H9 (cell line): ENCODE measurements around the gene ADARB2. TPM values are rescaled to one million over a fixed set of nuclear protein-coding genes. Genes with fewer than 3 reads are reported as not detected.

Source experiments
- DNase-seq: peaks from one replicate; pipeline ENCODE4 v3.0.0-alpha.2; 2017
- H2AFZ ChIP-seq: one replicate; pipeline ENCODE4 v1.6.1; 2013; ENCODE audit warnings: mild to moderate bottlenecking, low read length, control low read depth, moderate library complexity
- H2AK5ac ChIP-seq: 2 replicates; pipeline ENCODE4 v1.6.1; 2013; ENCODE audit warnings: low read length, control low read depth, mixed read lengths; ENCODE audit not compliant: insufficient read length
- H2BK120ac ChIP-seq: one replicate; pipeline ENCODE4 v1.6.1; 2013; ENCODE audit warnings: low read depth, mild to moderate bottlenecking, low read length, control low read depth, inconsistent platforms; ENCODE audit not compliant: poor library complexity, severe bottlenecking
- H2BK12ac ChIP-seq: 2 replicates; pipeline ENCODE4 v1.6.1; 2013; ENCODE audit warnings: low read length, control low read depth, mixed read lengths, low read depth; ENCODE audit not compliant: insufficient read length
- H2BK15ac ChIP-seq: 2 replicates; pipeline ENCODE4 v1.6.1; 2013; ENCODE audit warnings: low read depth, low read length, control low read depth
- H2BK20ac ChIP-seq: one replicate; pipeline ENCODE4 v1.6.1; 2013; ENCODE audit warnings: low read depth, mild to moderate bottlenecking, low read length, control low read depth, inconsistent platforms; ENCODE audit not compliant: poor library complexity, severe bottlenecking
- H2BK5ac ChIP-seq: 2 replicates; pipeline ENCODE4 v1.6.1; 2013; ENCODE audit warnings: low read length, control low read depth, mixed read lengths; ENCODE audit not compliant: insufficient read length
- H3K14ac ChIP-seq: 2 replicates; pipeline ENCODE4 v1.6.1; 2013; ENCODE audit warnings: low read length, control low read depth; ENCODE audit not compliant: insufficient read depth
- H3K18ac ChIP-seq: 2 replicates; pipeline ENCODE4 v1.6.1; 2013; ENCODE audit warnings: low read depth, mild to moderate bottlenecking, mixed read lengths, low read length, control low read depth; ENCODE audit not compliant: insufficient read length
- H3K23ac ChIP-seq: 2 replicates; pipeline ENCODE4 v1.6.1; 2013; ENCODE audit warnings: low read length, control low read depth, mixed read lengths, low read depth; ENCODE audit not compliant: insufficient read length
- H3K23me2 ChIP-seq: 2 replicates; pipeline ENCODE4 v1.6.1; 2013; ENCODE audit warnings: low read depth, mild to moderate bottlenecking, mixed read lengths, low read length, control low read depth; ENCODE audit not compliant: insufficient read length, poor library complexity, severe bottlenecking
- H3K27ac ChIP-seq: 2 replicates; pipeline ENCODE4 v1.5.1; 2013; ENCODE audit warnings: low read length, control low read depth, mixed read lengths, low read depth; ENCODE audit not compliant: insufficient read length
- H3K27me3 ChIP-seq: 2 replicates; pipeline ENCODE4 v1.6.1; 2013; ENCODE audit warnings: low read length, control low read depth, inconsistent platforms; ENCODE audit not compliant: insufficient read depth
- H3K4ac ChIP-seq: 2 replicates; pipeline ENCODE4 v1.6.1; 2013; ENCODE audit warnings: low read depth, mild to moderate bottlenecking, control low read depth, inconsistent platforms, low read length, moderate library complexity
- H3K4me1 ChIP-seq: 2 replicates; pipeline ENCODE4 v1.6.1; 2013; ENCODE audit warnings: low read length, control low read depth, inconsistent platforms; ENCODE audit not compliant: insufficient read depth
- H3K4me2 ChIP-seq: 2 replicates; pipeline ENCODE4 v1.6.1; 2013; ENCODE audit warnings: low read length, control low read depth, mixed read lengths; ENCODE audit not compliant: insufficient read length, insufficient read depth
- H3K56ac ChIP-seq: 2 replicates; pipeline ENCODE4 v1.6.1; 2013; ENCODE audit warnings: low read depth, mild to moderate bottlenecking, mixed read lengths, low read length, control low read depth; ENCODE audit not compliant: insufficient read length
- H3K79me1 ChIP-seq: 2 replicates; pipeline ENCODE4 v1.6.1; 2013; ENCODE audit warnings: low read depth, mild to moderate bottlenecking, moderate library complexity, low read length, control low read depth, inconsistent platforms; ENCODE audit not compliant: insufficient read depth, poor library complexity, severe bottlenecking
- H3K79me2 ChIP-seq: 2 replicates; pipeline ENCODE4 v1.6.1; 2013; ENCODE audit warnings: low read length, control low read depth, inconsistent platforms; ENCODE audit not compliant: insufficient read depth
- H3K9ac ChIP-seq: 2 replicates; pipeline ENCODE4 v1.6.1; 2013; ENCODE audit warnings: low read length, control low read depth, mixed read lengths; ENCODE audit not compliant: insufficient read length; ENCODE audit errors: extremely low read depth
- H3K9me3 ChIP-seq: one replicate; pipeline ENCODE4 v1.6.1; 2013; ENCODE audit warnings: low read depth, low read length, inconsistent platforms; ENCODE audit not compliant: control insufficient read depth
- H3T11ph ChIP-seq: one replicate; pipeline ENCODE4 v1.6.1; 2013; ENCODE audit warnings: mild to moderate bottlenecking, low read length, control low read depth, inconsistent platforms
- H4K20me1 ChIP-seq: one replicate; pipeline ENCODE4 v1.6.1; 2013; ENCODE audit not compliant: control insufficient read depth, insufficient read length, insufficient read depth
- H4K5ac ChIP-seq: 2 replicates; pipeline ENCODE4 v1.6.1; 2013; ENCODE audit warnings: low read depth, mild to moderate bottlenecking, mixed read lengths, low read length, control low read depth; ENCODE audit not compliant: insufficient read length
- H4K8ac ChIP-seq: replicated peaks from 2 replicates; pipeline ENCODE4 v1.6.1; 2013; ENCODE audit warnings: low read length, control low read depth, mixed read lengths, low read depth; ENCODE audit not compliant: insufficient read length
- H4K91ac ChIP-seq: 2 replicates; pipeline ENCODE4 v1.6.1; 2013; ENCODE audit warnings: low read depth, mild to moderate bottlenecking, moderate library complexity, mixed read lengths, low read length, control low read depth; ENCODE audit not compliant: insufficient read length
- H3K27ac Mint-ChIP-seq, 3 experiments: 2 replicates in 2 of 3; 3 replicates in 1 of 3; pipeline ENCODE4 v1.8.0; 2020 to 2021; ENCODE audit warnings: mixed read lengths in 3 of 3, mild to moderate bottlenecking in 1 of 3, moderate library complexity in 1 of 3
- H3K27me3 Mint-ChIP-seq: 2 replicates; pipeline ENCODE4 v1.8.0; 2021; ENCODE audit warnings: low read depth, mild to moderate bottlenecking, moderate library complexity, mixed read lengths
- H3K36me3 Mint-ChIP-seq, 3 experiments: 2 replicates in 2 of 3; 3 replicates in 1 of 3; pipeline ENCODE4 v1.8.0; 2020 to 2021; ENCODE audit warnings: low read depth in 3 of 3, mixed read lengths in 3 of 3; ENCODE audit not compliant: insufficient read depth in 1 of 3
- H3K4me1 Mint-ChIP-seq, 2 experiments: 2 replicates each; pipeline ENCODE4 v1.8.0; 2020; ENCODE audit warnings: mixed read lengths in 2 of 2
- H3K4me3 Mint-ChIP-seq, 2 experiments: 2 replicates in 1 of 2; 3 replicates in 1 of 2; pipeline ENCODE4 v1.8.0; 2020 to 2021; ENCODE audit warnings: mild to moderate bottlenecking in 2 of 2, mixed read lengths in 2 of 2, moderate library complexity in 1 of 2
- H3K9me3 Mint-ChIP-seq, 2 experiments: 2 replicates in 1 of 2; 3 replicates in 1 of 2; pipeline ENCODE4 v1.8.0; 2020; ENCODE audit warnings: mild to moderate bottlenecking in 2 of 2, mixed read lengths in 2 of 2, moderate library complexity in 1 of 2
- WGBS: extraction: QIAGEN DNeasy Blood & Tissue Kit; methylation state at CpG from one replicate; pipeline ENCODE4 v1.1.7; 2013; ENCODE audit warnings: missing lambda C conversion rate, low lambda C conversion rate, mixed read lengths; ENCODE audit not compliant: insufficient read length; ENCODE audit errors: extremely low coverage; 5-methylcytosine and 5-hydroxymethylcytosine counted together
- total RNA-seq: library from RNA; stranded (reverse); gene quantifications from 2 replicates; pipeline ENCODE4 v1.2.1, GENCODE V29; 2021
- TF ChIP-seq, protein P1 (sequence below): fragments of 200-600 bp; sonication (generic); conservative IDR thresholded peaks from 3 replicates; pipeline ENCODE4 v1.8.0; 2021; ENCODE audit warnings: antibody characterized with exemption, mild to moderate bottlenecking

The ADARB2 gene
- total RNA-seq, 1 experiment from 2014 or later: 0.87 TPM

DNA sequence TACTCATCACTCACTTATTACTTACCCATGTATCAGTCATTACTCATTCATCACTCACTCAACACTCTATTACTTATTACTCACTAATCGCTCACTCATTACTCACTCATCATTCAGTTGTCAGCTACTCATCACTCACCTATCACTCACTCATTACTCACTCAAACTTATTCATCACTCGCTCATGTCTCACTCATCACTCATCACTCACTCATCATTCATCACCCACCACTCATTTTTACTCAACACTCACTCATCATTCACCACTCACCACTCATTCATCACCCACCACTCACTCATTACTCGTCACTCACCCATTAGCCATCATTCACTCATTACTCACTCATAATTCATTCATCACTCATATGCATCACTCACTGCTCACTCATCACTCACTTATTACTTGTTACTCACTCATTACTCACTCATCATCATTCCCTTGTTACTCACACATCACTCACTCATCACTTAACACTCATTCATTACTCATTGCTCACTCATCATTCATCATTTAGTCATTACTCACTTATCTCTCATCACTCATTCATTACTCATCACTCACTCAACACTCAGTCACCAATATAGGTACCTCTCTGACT is 237.9 kb downstream of the ADARB2 start:
- WGBS: 100% methylated on average over 3 of the region's 3 CpGs
- no peak overlapping the region for H2BK5ac ChIP-seq
- no peak overlapping the region for H3K4ac ChIP-seq
- H3K4me3 Mint-ChIP-seq: no peak overlapping the region
- H3K27me3 Mint-ChIP-seq: peaks cover 4% of the 10 kb centered on the region; the same call in 1 of the 2 replicates
- H3K9me3 ChIP-seq: no peaks in the 10 kb centered on the region
- peaks cover 5 to 7% of the 10 kb centered on the region in 2 experiments; a peak in 3 of 4 replicates for H3K4me1 Mint-ChIP-seq
- H3K27ac ChIP-seq: no peak overlapping the region
- H3K79me2 ChIP-seq: no peaks in the 10 kb centered on the region
- H3K9me3 Mint-ChIP-seq: peaks cover 4% of the 10 kb centered on the region in 2 experiments; a peak in 2 of 5 replicates
- H3K79me1 ChIP-seq: no peaks in the 10 kb centered on the region
- H3K23ac ChIP-seq: no peak overlapping the region
- no peak overlapping the region for H2AFZ ChIP-seq
- no peak overlapping the region for H4K5ac ChIP-seq
- H3K23me2 ChIP-seq: no peaks in the 10 kb centered on the region
- H4K8ac ChIP-seq: no peak overlapping the region
- H2AK5ac ChIP-seq: no peak overlapping the region
- no peak overlapping the region for H3T11ph ChIP-seq
- no peak overlapping the region for H3K27ac Mint-ChIP-seq
- H3K9ac ChIP-seq: no peak overlapping the region
- no peak overlapping the region for H3K14ac ChIP-seq
- no peak overlapping the region for H3K18ac ChIP-seq
- H3K27me3 ChIP-seq: no peaks in the 10 kb centered on the region
- H3K56ac ChIP-seq: no peak overlapping the region
- no peaks in the 10 kb centered on the region for H4K20me1 ChIP-seq
- no peak overlapping the region for H2BK120ac ChIP-seq
- H3K4me2 ChIP-seq: no peak overlapping the region
- H2BK12ac ChIP-seq: no peak overlapping the region
- no peak for DNase-seq
- H4K91ac ChIP-seq: no peak overlapping the region
- no peak overlapping the region for H2BK15ac ChIP-seq
- peaks cover 0 to 3% (median 0%) of the 10 kb centered on the region in 3 experiments; a peak in 3 of 7 replicates for H3K36me3 Mint-ChIP-seq
- H2BK20ac ChIP-seq: no peak overlapping the region
- H3K4me1 ChIP-seq: no peaks in the 10 kb centered on the region
- TF ChIP-seq, protein P1, sequence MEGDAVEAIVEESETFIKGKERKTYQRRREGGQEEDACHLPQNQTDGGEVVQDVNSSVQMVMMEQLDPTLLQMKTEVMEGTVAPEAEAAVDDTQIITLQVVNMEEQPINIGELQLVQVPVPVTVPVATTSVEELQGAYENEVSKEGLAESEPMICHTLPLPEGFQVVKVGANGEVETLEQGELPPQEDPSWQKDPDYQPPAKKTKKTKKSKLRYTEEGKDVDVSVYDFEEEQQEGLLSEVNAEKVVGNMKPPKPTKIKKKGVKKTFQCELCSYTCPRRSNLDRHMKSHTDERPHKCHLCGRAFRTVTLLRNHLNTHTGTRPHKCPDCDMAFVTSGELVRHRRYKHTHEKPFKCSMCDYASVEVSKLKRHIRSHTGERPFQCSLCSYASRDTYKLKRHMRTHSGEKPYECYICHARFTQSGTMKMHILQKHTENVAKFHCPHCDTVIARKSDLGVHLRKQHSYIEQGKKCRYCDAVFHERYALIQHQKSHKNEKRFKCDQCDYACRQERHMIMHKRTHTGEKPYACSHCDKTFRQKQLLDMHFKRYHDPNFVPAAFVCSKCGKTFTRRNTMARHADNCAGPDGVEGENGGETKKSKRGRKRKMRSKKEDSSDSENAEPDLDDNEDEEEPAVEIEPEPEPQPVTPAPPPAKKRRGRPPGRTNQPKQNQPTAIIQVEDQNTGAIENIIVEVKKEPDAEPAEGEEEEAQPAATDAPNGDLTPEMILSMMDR: no peak
